B cell (primary cell): ENCODE data around the gene PTPRT.

Experiments used
- CTCF ChIP-seq: fragments of 200-600 bp; IDR thresholded peaks from one replicate; pipeline ENCODE4 v1.8.0; 2022; ENCODE audit warnings: antibody characterized with exemption, mild to moderate bottlenecking
- EZH2 ChIP-seq: IDR thresholded peaks from 2 replicates; pipeline ENCODE4 v1.6.1; 2012; ENCODE audit warnings: borderline replicate concordance, low read depth, mild to moderate bottlenecking, moderate library complexity, low read length; ENCODE audit not compliant: insufficient read depth, poor library complexity, severe bottlenecking

GRCh38 chr20:42649748-42650147 is 540.0 kb downstream of the PTPRT start:
- TF ChIP-seq CTCF, result no peak
- no peak for TF ChIP-seq EZH2
